SK-N-SH treated with all-trans-retinoic acid at 6 μM for 48 hours (cell line): ENCODE results near the gene TSPAN10.

ENCODE experiments used
- ATAC-seq: fragments of 200-7000 bp; cut with Tn5 transposase; 3 replicates; pipeline ENCODE4 v1.9.1; 2020; ENCODE audit warnings: mild to moderate bottlenecking, moderate library complexity
- BACH2 ChIP-seq: fragments of 250-450 bp; sonication (Bioruptor Pico); IDR thresholded peaks from 2 replicates; pipeline ENCODE4 v1.9.0; 2021; ENCODE audit warnings: mild to moderate bottlenecking, borderline replicate concordance
- CSDC2 ChIP-seq: fragments of 250-450 bp; sonication (Bioruptor Pico); IDR thresholded peaks from 2 replicates; pipeline ENCODE4 v1.5.0; 2020; ENCODE audit warnings: mild to moderate bottlenecking, moderate library complexity
- ESRRG ChIP-seq: fragments of 250-450 bp; sonication (Bioruptor Pico); IDR thresholded peaks from 2 replicates; pipeline ENCODE4 v1.6.1; 2021; ENCODE audit warnings: mild to moderate bottlenecking
- ISL1 ChIP-seq: fragments of 250-450 bp; sonication (Bioruptor Pico); IDR thresholded peaks from 2 replicates; pipeline ENCODE4 v2.1.2; 2022; ENCODE audit warnings: mild to moderate bottlenecking, moderate library complexity
- OSR1 ChIP-seq: fragments of 250-450 bp; sonication (Bioruptor Pico); IDR thresholded peaks from 2 replicates; pipeline ENCODE4 v1.8.0; 2022; ENCODE audit warnings: moderate library complexity, mild to moderate bottlenecking, inconsistent platforms
- PPARA ChIP-seq: fragments of 250-450 bp; sonication (Bioruptor Pico); IDR thresholded peaks from 2 replicates; pipeline ENCODE4 v1.5.0; 2020; ENCODE audit warnings: mild to moderate bottlenecking, borderline replicate concordance
- RARB ChIP-seq: fragments of 250-450 bp; sonication (Bioruptor Pico); IDR thresholded peaks from 2 replicates; pipeline ENCODE4 v1.8.0; 2021; ENCODE audit warnings: mild to moderate bottlenecking, moderate library complexity
- TOX ChIP-seq: fragments of 250-450 bp; sonication (Bioruptor Pico); IDR thresholded peaks from 2 replicates; pipeline ENCODE4 v1.8.0; 2021; ENCODE audit warnings: mild to moderate bottlenecking, moderate library complexity, borderline replicate concordance
- ZFP3 ChIP-seq: fragments of 250-450 bp; sonication (Bioruptor Pico); IDR thresholded peaks from 2 replicates; pipeline ENCODE4 v1.5.0; 2020; ENCODE audit warnings: mild to moderate bottlenecking, moderate library complexity
- ZFP30 ChIP-seq: fragments of 450-650 bp; formaldehyde crosslinking; IDR thresholded peaks from 2 replicates; pipeline ENCODE4 v1.5.0; 2022; ENCODE audit warnings: mild to moderate bottlenecking, moderate library complexity
- ZNF565 ChIP-seq: fragments of 450-650 bp; formaldehyde crosslinking; conservative IDR thresholded peaks from 2 replicates; pipeline ENCODE4 v1.5.0; 2020; ENCODE audit warnings: low read depth, mild to moderate bottlenecking, moderate library complexity
- ZNF70 ChIP-seq: fragments of 450-650 bp; formaldehyde crosslinking; IDR thresholded peaks from 2 replicates; pipeline ENCODE4 v1.5.0; 2020; ENCODE audit warnings: mild to moderate bottlenecking, moderate library complexity
- ZNF8 ChIP-seq: fragments of 450-650 bp; formaldehyde crosslinking; IDR thresholded peaks from 2 replicates; pipeline ENCODE4 v1.5.0; 2020; ENCODE audit warnings: mild to moderate bottlenecking, moderate library complexity
- TF ChIP-seq, protein P1 (sequence below): fragments of 250-450 bp; sonication (Bioruptor Pico); IDR thresholded peaks from 2 replicates; pipeline ENCODE4 v1.5.1; 2021; ENCODE audit warnings: mild to moderate bottlenecking, moderate library complexity
- TF ChIP-seq, protein P2 (sequence below): fragments of 250-450 bp; sonication (Bioruptor Pico); IDR thresholded peaks from 2 replicates; pipeline ENCODE4 v1.5.0; 2020; ENCODE audit warnings: mild to moderate bottlenecking, moderate library complexity
- TF ChIP-seq, protein P3 (sequence below): fragments of 250-450 bp; sonication (Bioruptor Pico); IDR thresholded peaks from 2 replicates; pipeline ENCODE4 v1.8.0; 2020; ENCODE audit warnings: mild to moderate bottlenecking, moderate library complexity, borderline replicate concordance
- TF ChIP-seq, protein P4 (sequence below): fragments of 250-450 bp; sonication (Bioruptor Pico); IDR thresholded peaks from 2 replicates; pipeline ENCODE4 v1.8.0; 2021; ENCODE audit warnings: low read depth, mild to moderate bottlenecking, moderate library complexity, borderline replicate concordance

TSPAN10 gene

GRCh38 chr17:81676906-81677305, 39.9 kb downstream of the TSPAN10 start:
- TF ChIP-seq ESRRG (CRISPR knock-in tag), result no peak
- no peak for TF ChIP-seq ISL1 (CRISPR knock-in tag)
- TF ChIP-seq ZFP30, result no peak
- no peak for TF ChIP-seq RARB
- TF ChIP-seq ZFP3 (CRISPR knock-in tag), result no peak
- TF ChIP-seq, protein P1, sequence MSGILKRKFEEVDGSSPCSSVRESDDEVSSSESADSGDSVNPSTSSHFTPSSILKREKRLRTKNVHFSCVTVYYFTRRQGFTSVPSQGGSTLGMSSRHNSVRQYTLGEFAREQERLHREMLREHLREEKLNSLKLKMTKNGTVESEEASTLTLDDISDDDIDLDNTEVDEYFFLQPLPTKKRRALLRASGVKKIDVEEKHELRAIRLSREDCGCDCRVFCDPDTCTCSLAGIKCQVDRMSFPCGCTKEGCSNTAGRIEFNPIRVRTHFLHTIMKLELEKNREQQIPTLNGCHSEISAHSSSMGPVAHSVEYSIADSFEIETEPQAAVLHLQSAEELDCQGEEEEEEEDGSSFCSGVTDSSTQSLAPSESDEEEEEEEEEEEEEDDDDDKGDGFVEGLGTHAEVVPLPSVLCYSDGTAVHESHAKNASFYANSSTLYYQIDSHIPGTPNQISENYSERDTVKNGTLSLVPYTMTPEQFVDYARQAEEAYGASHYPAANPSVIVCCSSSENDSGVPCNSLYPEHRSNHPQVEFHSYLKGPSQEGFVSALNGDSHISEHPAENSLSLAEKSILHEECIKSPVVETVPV (CRISPR knock-in tag), result no peak
- no peak for TF ChIP-seq BACH2
- ATAC-seq, result peak; percentile 16; the same call in 2 of the 3 replicates

DNA sequence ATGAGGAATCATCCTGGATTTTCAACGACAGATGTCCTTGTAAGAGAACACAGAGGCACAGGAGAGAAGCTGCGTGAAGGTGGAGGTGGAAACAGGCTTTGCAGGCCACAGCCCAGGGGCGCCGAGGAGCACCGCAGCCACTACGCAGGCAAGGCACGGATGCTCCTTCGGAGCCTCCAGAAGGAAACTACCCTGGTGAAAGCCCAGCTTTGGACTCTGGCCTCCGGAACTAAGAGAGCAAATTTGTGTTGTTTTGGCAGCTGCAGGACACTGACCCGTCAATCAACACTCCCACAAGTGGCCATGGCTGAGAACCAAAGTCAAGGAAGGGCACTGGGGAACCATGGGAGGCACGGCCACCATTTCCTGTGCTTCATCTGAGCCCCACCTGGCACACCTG, 43.2 kb downstream of the TSPAN10 start:
- no peak for ATAC-seq
- TF ChIP-seq RARB (no peak), BACH2 (no peak), ZFP3 (CRISPR knock-in tag) (no peak), ZNF8 (no peak), CSDC2 (no peak), OSR1 (CRISPR knock-in tag) (no peak), ZNF565 (CRISPR knock-in tag) (no peak)
- TF ChIP-seq, protein P2, sequence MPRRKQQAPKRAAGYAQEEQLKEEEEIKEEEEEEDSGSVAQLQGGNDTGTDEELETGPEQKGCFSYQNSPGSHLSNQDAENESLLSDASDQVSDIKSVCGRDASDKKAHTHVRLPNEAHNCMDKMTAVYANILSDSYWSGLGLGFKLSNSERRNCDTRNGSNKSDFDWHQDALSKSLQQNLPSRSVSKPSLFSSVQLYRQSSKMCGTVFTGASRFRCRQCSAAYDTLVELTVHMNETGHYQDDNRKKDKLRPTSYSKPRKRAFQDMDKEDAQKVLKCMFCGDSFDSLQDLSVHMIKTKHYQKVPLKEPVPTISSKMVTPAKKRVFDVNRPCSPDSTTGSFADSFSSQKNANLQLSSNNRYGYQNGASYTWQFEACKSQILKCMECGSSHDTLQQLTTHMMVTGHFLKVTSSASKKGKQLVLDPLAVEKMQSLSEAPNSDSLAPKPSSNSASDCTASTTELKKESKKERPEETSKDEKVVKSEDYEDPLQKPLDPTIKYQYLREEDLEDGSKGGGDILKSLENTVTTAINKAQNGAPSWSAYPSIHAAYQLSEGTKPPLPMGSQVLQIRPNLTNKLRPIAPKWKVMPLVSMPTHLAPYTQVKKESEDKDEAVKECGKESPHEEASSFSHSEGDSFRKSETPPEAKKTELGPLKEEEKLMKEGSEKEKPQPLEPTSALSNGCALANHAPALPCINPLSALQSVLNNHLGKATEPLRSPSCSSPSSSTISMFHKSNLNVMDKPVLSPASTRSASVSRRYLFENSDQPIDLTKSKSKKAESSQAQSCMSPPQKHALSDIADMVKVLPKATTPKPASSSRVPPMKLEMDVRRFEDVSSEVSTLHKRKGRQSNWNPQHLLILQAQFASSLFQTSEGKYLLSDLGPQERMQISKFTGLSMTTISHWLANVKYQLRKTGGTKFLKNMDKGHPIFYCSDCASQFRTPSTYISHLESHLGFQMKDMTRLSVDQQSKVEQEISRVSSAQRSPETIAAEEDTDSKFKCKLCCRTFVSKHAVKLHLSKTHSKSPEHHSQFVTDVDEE, result no peak

DNA sequence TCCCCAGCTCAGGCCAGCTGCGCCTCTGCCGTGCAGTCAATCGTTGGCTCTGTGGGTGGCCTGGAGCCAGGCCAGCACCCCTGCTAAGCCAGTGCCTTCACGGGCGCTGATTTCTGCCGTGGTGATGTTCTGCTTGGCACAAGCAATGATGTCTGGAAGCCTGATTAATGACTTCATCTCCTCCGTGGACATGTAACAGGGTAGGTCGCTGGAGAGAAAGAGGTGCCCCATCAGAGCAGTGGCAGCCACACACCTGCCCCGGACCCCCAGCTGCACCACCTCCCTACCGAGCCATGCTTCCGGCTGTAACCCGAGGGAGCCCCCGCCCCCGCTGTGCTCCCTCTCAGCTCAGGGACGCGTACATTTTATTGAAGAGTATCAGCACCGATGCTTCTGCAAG, 44.7 kb downstream of the TSPAN10 start:
- no peak for ATAC-seq
- TF ChIP-seq, protein P3, sequence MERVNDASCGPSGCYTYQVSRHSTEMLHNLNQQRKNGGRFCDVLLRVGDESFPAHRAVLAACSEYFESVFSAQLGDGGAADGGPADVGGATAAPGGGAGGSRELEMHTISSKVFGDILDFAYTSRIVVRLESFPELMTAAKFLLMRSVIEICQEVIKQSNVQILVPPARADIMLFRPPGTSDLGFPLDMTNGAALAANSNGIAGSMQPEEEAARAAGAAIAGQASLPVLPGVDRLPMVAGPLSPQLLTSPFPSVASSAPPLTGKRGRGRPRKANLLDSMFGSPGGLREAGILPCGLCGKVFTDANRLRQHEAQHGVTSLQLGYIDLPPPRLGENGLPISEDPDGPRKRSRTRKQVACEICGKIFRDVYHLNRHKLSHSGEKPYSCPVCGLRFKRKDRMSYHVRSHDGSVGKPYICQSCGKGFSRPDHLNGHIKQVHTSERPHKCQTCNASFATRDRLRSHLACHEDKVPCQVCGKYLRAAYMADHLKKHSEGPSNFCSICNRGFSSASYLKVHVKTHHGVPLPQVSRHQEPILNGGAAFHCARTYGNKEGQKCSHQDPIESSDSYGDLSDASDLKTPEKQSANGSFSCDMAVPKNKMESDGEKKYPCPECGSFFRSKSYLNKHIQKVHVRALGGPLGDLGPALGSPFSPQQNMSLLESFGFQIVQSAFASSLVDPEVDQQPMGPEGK (CRISPR knock-in tag), result no peak
- TF ChIP-seq ZNF70 (CRISPR knock-in tag) (no peak), PPARA (CRISPR knock-in tag) (no peak), ISL1 (CRISPR knock-in tag) (no peak), ZFP30 (no peak), ZNF565 (CRISPR knock-in tag) (no peak), ZFP3 (CRISPR knock-in tag) (no peak), RARB (no peak), TOX (CRISPR knock-in tag) (no peak), ZNF8 (no peak)
- TF ChIP-seq, protein P2, result no peak
- TF ChIP-seq, protein P1 (CRISPR knock-in tag), result no peak
- TF ChIP-seq, protein P4, sequence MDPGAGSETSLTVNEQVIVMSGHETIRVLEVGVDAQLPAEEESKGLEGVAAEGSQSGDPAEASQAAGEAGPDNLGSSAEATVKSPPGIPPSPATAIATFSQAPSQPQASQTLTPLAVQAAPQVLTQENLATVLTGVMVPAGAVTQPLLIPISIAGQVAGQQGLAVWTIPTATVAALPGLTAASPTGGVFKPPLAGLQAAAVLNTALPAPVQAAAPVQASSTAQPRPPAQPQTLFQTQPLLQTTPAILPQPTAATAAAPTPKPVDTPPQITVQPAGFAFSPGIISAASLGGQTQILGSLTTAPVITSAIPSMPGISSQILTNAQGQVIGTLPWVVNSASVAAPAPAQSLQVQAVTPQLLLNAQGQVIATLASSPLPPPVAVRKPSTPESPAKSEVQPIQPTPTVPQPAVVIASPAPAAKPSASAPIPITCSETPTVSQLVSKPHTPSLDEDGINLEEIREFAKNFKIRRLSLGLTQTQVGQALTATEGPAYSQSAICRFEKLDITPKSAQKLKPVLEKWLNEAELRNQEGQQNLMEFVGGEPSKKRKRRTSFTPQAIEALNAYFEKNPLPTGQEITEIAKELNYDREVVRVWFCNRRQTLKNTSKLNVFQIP (CRISPR knock-in tag), result no peak
- TF ChIP-seq, all 23 proteins: peak for 0
